Measurements from ENCODE around the gene CNTN5. TPM values are rescaled to one million over a fixed set of nuclear protein-coding genes. Genes with fewer than 3 reads are reported as not detected.

The CNTN5 gene
- total RNA-seq, 4 donors from 2014 or later = not detected

DNA sequence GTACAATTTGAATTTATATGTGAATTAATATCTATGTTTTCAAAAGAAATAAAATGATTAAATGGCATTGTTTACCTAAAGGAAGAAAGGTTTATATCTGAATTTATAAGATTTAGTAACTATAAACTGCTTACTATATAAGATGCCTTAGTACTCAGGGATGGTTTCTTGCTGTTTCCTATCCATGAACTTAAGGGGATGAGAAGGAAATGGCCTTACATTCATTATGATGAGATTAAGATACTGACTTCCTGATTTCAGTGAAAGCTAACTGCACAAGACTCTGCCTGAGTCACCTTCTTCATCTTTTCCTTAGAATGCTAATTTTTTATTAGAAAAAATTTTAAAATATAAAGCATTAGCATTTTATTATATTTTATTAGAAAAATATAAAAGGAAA, 1060.1 kb downstream of the CNTN5 start:
- TF ChIP-seq POLR2A (IDR thresholded peaks at IDR 0.05) (no peak), POLR2AphosphoS5 (IDR thresholded peaks at IDR 0.05) (no peak), EP300 (IDR thresholded peaks at IDR 0.05) (no peak)
- TF ChIP-seq, protein P1, sequence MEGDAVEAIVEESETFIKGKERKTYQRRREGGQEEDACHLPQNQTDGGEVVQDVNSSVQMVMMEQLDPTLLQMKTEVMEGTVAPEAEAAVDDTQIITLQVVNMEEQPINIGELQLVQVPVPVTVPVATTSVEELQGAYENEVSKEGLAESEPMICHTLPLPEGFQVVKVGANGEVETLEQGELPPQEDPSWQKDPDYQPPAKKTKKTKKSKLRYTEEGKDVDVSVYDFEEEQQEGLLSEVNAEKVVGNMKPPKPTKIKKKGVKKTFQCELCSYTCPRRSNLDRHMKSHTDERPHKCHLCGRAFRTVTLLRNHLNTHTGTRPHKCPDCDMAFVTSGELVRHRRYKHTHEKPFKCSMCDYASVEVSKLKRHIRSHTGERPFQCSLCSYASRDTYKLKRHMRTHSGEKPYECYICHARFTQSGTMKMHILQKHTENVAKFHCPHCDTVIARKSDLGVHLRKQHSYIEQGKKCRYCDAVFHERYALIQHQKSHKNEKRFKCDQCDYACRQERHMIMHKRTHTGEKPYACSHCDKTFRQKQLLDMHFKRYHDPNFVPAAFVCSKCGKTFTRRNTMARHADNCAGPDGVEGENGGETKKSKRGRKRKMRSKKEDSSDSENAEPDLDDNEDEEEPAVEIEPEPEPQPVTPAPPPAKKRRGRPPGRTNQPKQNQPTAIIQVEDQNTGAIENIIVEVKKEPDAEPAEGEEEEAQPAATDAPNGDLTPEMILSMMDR (IDR thresholded peaks at IDR 0.05) = no peak
- DNase-seq (ENCODE audit: low spot score in 2 of 2) = no peak
- H3K27ac ChIP-seq = no peak overlapping the region

DNA sequence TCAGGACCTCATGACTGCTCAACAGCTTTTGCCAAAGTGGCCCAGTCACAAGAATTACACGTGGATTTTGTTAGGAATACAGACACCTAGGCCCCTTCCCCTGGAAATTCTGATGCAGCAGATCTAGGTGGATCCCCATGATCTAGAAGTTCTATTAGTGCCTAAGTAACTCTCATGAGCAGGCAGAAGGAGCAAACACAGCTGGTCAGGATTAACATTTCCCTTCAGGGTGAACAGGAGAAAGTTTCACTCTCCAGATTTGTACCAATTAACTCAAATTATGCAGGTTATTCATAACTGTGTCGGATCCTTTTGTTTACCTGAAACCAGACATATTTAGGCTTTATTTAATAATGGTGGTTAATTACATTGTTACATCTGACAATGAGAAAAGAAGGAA, 1072.9 kb downstream of the CNTN5 start:
- Histone ChIP-seq H3K4me1 (no peaks in the 10 kb centered on the region), H3K4me3 (no peak overlapping the region), H3K27me3 (no peaks in the 10 kb centered on the region), H3K9me3 (no peaks in the 10 kb centered on the region), H3K27ac (no peak overlapping the region), H3K36me3 (no peaks in the 10 kb centered on the region)
- TF ChIP-seq EP300 (IDR thresholded peaks at IDR 0.05) = no peak
- TF ChIP-seq POLR2A (IDR thresholded peaks at IDR 0.05) = no peak
- TF ChIP-seq POLR2AphosphoS5 (IDR thresholded peaks at IDR 0.05) = no peak
- TF ChIP-seq, protein P1 (IDR thresholded peaks at IDR 0.05) = no peak
- no peak for DNase-seq (ENCODE audit: low spot score in 2 of 2)
- WGBS = 80% methylated on average over 2 of the region's 2 CpGs

More for the DNA sequence above, 1060.1 kb downstream of the CNTN5 start:
- H3K4me3 ChIP-seq = no peak overlapping the region
- H3K4me1 ChIP-seq = no peaks in the 10 kb centered on the region
- no peaks in the 10 kb centered on the region for H3K9me3 ChIP-seq
- H3K27me3 ChIP-seq = no peaks in the 10 kb centered on the region
- H3K36me3 ChIP-seq = no peaks in the 10 kb centered on the region

DNA sequence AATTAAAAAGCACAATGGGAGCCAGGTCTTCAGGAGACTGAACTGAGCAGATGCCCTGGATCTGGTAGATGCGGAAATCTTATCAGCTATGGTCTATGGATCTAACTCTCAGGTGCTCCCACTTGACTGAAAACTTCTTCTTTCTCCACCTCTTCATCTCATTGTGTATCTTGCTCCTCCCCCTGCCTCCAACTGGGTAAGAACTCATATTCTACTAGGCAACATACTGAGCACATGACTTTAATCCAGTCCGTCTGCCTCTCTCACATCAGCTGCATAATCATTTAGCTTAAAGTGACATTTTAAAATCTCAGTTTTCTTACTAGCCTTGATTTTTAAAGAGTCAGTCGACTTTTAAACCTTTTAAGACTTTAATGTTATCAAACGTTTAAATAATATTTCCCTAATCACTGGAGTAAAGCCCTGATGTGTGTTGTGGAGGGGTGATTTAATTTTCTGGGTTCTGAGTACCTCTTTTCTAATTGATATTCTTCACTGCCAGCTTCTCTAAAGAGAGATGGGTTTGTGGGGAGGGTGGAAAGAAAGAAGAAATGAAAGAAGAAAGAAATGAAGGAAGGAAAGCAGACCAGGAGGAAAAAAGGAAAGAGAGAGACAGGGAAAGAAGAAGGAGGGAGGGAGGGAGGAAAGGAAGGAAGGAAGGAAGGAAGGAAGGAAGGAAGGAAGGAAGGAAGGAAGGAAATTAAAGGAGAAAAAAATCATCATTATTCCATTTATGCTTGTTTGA, 1073.5 kb downstream of the CNTN5 start:
- Histone ChIP-seq H3K27ac (no peak overlapping the region), H3K27me3 (no peaks in the 10 kb centered on the region), H3K4me1 (no peaks in the 10 kb centered on the region), H3K9me3 (no peaks in the 10 kb centered on the region), H3K36me3 (no peaks in the 10 kb centered on the region), H3K4me3 (no peak overlapping the region)
- 66% methylated on average over 4 of the region's 4 CpGs for WGBS
- DNase-seq (ENCODE audit: low spot score in 2 of 2) = no peak
- TF ChIP-seq, protein P1 (IDR thresholded peaks at IDR 0.05) = no peak
- TF ChIP-seq POLR2AphosphoS5 (IDR thresholded peaks at IDR 0.05) = no peak
- TF ChIP-seq POLR2A (IDR thresholded peaks at IDR 0.05) = no peak
- no peak for TF ChIP-seq EP300 (IDR thresholded peaks at IDR 0.05)

DNA sequence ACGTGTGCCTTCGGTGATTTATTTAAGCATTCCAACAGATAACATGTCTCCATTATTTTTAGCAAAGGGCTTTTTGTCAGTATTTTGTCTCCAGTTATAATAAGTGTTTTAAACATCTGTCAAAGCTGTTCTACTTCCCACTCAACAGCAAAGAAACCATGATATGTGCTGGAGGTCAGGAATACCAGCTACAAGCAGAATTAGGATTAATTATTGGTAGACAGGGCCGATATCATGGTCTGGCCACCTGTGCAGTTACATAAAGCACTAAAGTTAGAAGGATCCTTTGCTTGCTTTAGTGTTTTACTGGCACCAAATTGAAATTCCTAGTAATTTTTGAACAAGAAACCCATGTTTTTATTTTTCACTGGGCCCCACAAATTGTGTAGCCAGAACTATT, 1075.1 kb downstream of the CNTN5 start:
- Histone ChIP-seq H3K4me3 (no peak overlapping the region), H3K27me3 (no peaks in the 10 kb centered on the region), H3K4me1 (no peaks in the 10 kb centered on the region), H3K27ac (no peak overlapping the region), H3K9me3 (no peaks in the 10 kb centered on the region), H3K36me3 (no peaks in the 10 kb centered on the region)
- no peak for DNase-seq (ENCODE audit: low spot score in 2 of 2)
- TF ChIP-seq POLR2AphosphoS5 (IDR thresholded peaks at IDR 0.05) = no peak
- 65% methylated on average over 3 of the region's 3 CpGs for WGBS

DNA sequence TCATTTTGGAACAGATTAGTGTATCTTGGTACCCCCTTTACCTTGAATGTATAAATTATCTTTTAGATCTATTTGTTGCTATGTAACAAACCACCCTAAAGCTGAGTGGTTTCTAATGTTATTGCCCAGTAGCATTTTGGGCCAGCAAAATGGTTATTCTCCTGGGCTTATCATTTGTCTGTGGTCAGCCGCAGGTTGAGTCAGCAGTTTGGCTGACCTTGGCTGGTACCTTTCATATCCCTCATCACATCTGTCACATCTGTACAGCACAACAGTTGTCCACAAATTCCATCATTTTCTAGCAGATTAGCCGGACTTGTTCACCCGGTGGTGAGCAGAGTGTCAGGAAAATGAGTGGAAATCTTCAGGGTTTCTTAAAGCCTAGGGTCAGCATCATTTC, 1077.8 kb downstream of the CNTN5 start:
- no peaks in the 10 kb centered on the region for H3K36me3 ChIP-seq
- no peaks in the 10 kb centered on the region for H3K9me3 ChIP-seq
- no peak overlapping the region for H3K27ac ChIP-seq
- no peaks in the 10 kb centered on the region for H3K4me1 ChIP-seq
- 91% methylated on average over 3 of the region's 3 CpGs for WGBS
- TF ChIP-seq POLR2A (IDR thresholded peaks at IDR 0.05) = no peak
- no peak for TF ChIP-seq POLR2AphosphoS5 (IDR thresholded peaks at IDR 0.05)
- TF ChIP-seq EP300 (IDR thresholded peaks at IDR 0.05) = no peak
- TF ChIP-seq, protein P1 (IDR thresholded peaks at IDR 0.05) = no peak
- H3K27me3 ChIP-seq = no peaks in the 10 kb centered on the region
- H3K4me3 ChIP-seq = no peak overlapping the region
- DNase-seq (ENCODE audit: low spot score in 2 of 2) = no peak

Data from suprapubic skin (tissue), 4 donors.